Esophagus muscularis mucosa (tissue), 4 donors: ENCODE results near the gene NRGN. TPM values are rescaled to one million over a fixed set of nuclear protein-coding genes. Genes with fewer than 3 reads are reported as not detected.

Experiments
- DNase-seq: peaks from one replicate; pipeline ENCODE4 v3.0.0-alpha.2; 2017; ENCODE audit errors: extremely low spot score
- H3K27ac ChIP-seq, 4 donors: fragments of 200-600 bp; sonication (generic); replicated peaks in 1 of 4; 1 replicate in 3 of 4; 2 replicates in 1 of 4; pipeline ENCODE4 v1.5.1; 2016 to 2019; ENCODE audit warnings: mild to moderate bottlenecking in 1 of 4
- H3K27me3 ChIP-seq, 4 donors: fragments of 200-600 bp; sonication (generic); one replicate each; pipeline versions ENCODE4 v1.5.1 to v1.6.0; 2016 to 2019
- H3K36me3 ChIP-seq, 4 donors: fragments of 200-600 bp; sonication (generic); one replicate each; pipeline ENCODE4 v1.5.1; 2016 to 2019
- H3K4me1 ChIP-seq, 4 donors: fragments of 200-600 bp; sonication (generic); one replicate each; pipeline ENCODE4 v1.5.1; 2016 to 2019
- H3K4me3 ChIP-seq, 4 donors: fragments of 200-600 bp; sonication (generic); 1 replicate in 2 of 4; 2 replicates in 2 of 4; pipeline ENCODE4 v1.5.1; 2016 to 2019; ENCODE audit warnings: mild to moderate bottlenecking in 4 of 4, moderate library complexity in 1 of 4
- H3K9me3 ChIP-seq, 4 donors: fragments of 200-600 bp; sonication (generic); 1 replicate in 3 of 4; 2 replicates in 1 of 4; pipeline ENCODE4 v1.5.1; 2016 to 2019
- CTCF ChIP-seq, 3 experiments: fragments of 200-600 bp in 2 of 3; fragments of 450-650 bp in 1 of 3; sonication (generic) in 2 of 3; IDR thresholded peaks; one replicate each; pipeline ENCODE4 v1.5.1; 2017 to 2019; ENCODE audit warnings: antibody characterized with exemption in 3 of 3, mild to moderate bottlenecking in 2 of 3, moderate library complexity in 1 of 3
- EP300 ChIP-seq: sonication (generic); formaldehyde crosslinking; IDR thresholded peaks from one replicate; pipeline ENCODE4 v1.6.1; 2017; ENCODE audit warnings: antibody characterized with exemption
- POLR2A ChIP-seq: fragments of 450-650 bp; IDR thresholded peaks from one replicate; pipeline ENCODE4 v1.6.1; 2017; ENCODE audit warnings: antibody characterized with exemption, moderate library complexity, mild to moderate bottlenecking, low read depth
- POLR2AphosphoS5 ChIP-seq, 2 donors: sonication (generic); formaldehyde crosslinking; IDR thresholded peaks; one replicate each; pipeline ENCODE4 v1.6.1; 2017; ENCODE audit warnings: antibody characterized with exemption in 2 of 2
- WGBS: methylation state at CpG from one replicate; pipeline ENCODE4 v1.1.5; 2018; 5-methylcytosine and 5-hydroxymethylcytosine counted together
- intact Hi-C: fragments of 100-400 bp; cut with DNase I; formaldehyde crosslinking; loops from one replicate; pipeline ENCODE4 v1.15.1; 2023
- total RNA-seq, 4 donors: library from RNA; depleted of rRNA; stranded (reverse); fragments of >200 nt; gene quantifications; one replicate each; pipeline versions ENCODE4 v1.1.0 to v1.2.1, GENCODE V29; 2016

NRGN gene
- total RNA-seq, 4 donors from 2014 or later: 1.4 to 2.3 (median 1.6) TPM

- Histone ChIP-seq H3K27me3 (peaks cover 5 to 91% (median 54%) of the 10 kb centered on the region in 4 donors), H3K4me3 (peak overlapping the region; percentile 52 to 65 (median 54))
- 5% methylated on average over 31 of the region's 53 CpGs for WGBS
Measured at GRCh38 chr11:124758355-124759265, 18.9 kb downstream of the NRGN start.

GRCh38 chr11:124759266-124760204 is 19.8 kb downstream of the NRGN start:
- H3K4me1 ChIP-seq: peaks cover 49 to 60% (median 54%) of the 10 kb centered on the region in 4 donors
- H3K27ac ChIP-seq: peak overlapping the region; percentile 69 to 82 (median 82)
- TF ChIP-seq POLR2AphosphoS5 (IDR thresholded peaks at IDR 0.05) (peak; percentile 29 to 47), EP300 (no peak), POLR2A (no peak)
- WGBS: 45% methylated on average over 41 of the region's 52 CpGs
- intact Hi-C loops: loop anchor here (5.0 kb wide), 2 partner anchors 38 to 78 kb away; no protein-coding TSS in a partner anchor
- peak overlapping the region; percentile 52 to 65 (median 54) for H3K4me3 ChIP-seq
- DNase-seq: peak; percentile 89
- no peaks in the 10 kb centered on the region for H3K9me3 ChIP-seq
- H3K36me3 ChIP-seq: peaks cover 0 to 26% (median 0%) of the 10 kb centered on the region in 4 donors
- peaks cover 5 to 82% (median 54%) of the 10 kb centered on the region in 4 donors for H3K27me3 ChIP-seq

More at GRCh38 chr11:124758355-124759265, 18.9 kb downstream of the NRGN start:
- peaks cover 49 to 55% (median 55%) of the 10 kb centered on the region in 4 donors for H3K4me1 ChIP-seq
- DNase-seq: peak; percentile 96
- H3K36me3 ChIP-seq: peaks cover 0 to 35% (median 2%) of the 10 kb centered on the region in 4 donors
- no peak for TF ChIP-seq EP300
- TF ChIP-seq CTCF (IDR thresholded peaks at IDR 0.05): peak; percentile 65 to 75 (median 67)
- TF ChIP-seq POLR2AphosphoS5 (IDR thresholded peaks at IDR 0.05): peak in 1 of 2 donors; percentile 24
- no peaks in the 10 kb centered on the region for H3K9me3 ChIP-seq
- intact Hi-C loops: no loop called here
- H3K27ac ChIP-seq: peak overlapping the region; percentile 35 to 82 (median 62)

GRCh38 chr11:124760205-124760652 is 20.5 kb downstream of the NRGN start:
- H3K4me3 ChIP-seq: peak overlapping the region; percentile 52 to 65 (median 54)
- H3K9me3 ChIP-seq: no peaks in the 10 kb centered on the region
- WGBS: 31% methylated on average over 15 of the region's 25 CpGs
- TF ChIP-seq EP300 (no peak), POLR2AphosphoS5 (IDR thresholded peaks at IDR 0.05) (no peak), POLR2A (no peak), CTCF (IDR thresholded peaks at IDR 0.05) (no peak)
- peaks cover 0 to 33% (median under 1%) of the 10 kb centered on the region in 4 donors for H3K36me3 ChIP-seq
- peaks cover 5 to 77% (median 54%) of the 10 kb centered on the region in 4 donors for H3K27me3 ChIP-seq
- intact Hi-C loops: loop anchor here (5.0 kb wide), 2 partner anchors 37 to 77 kb away; no protein-coding TSS in a partner anchor
- peaks cover 43 to 60% (median 52%) of the 10 kb centered on the region in 4 donors for H3K4me1 ChIP-seq
- peak; percentile 70 for DNase-seq
- H3K27ac ChIP-seq: peak overlapping the region; percentile 69 to 82 (median 82)

GRCh38 chr11:124760806-124761205 is 21.1 kb downstream of the NRGN start:
- Histone ChIP-seq H3K4me1 (peaks cover 43 to 60% (median 52%) of the 10 kb centered on the region in 4 donors), H3K27ac (peak overlapping the region; percentile 69 to 82 (median 82)), H3K4me3 (peak overlapping the region; percentile 52 to 65 (median 54)), H3K27me3 (peaks cover 5 to 73% (median 54%) of the 10 kb centered on the region in 4 donors), H3K9me3 (no peaks in the 10 kb centered on the region), H3K36me3 (peaks cover 0 to 35% (median 4%) of the 10 kb centered on the region in 4 donors)
- intact Hi-C loops: loop anchor here (5.0 kb wide), 2 partner anchors 36 to 76 kb away; no protein-coding TSS in a partner anchor
- no peak for TF ChIP-seq CTCF (IDR thresholded peaks at IDR 0.05)
- TF ChIP-seq POLR2A: no peak
- TF ChIP-seq POLR2AphosphoS5 (IDR thresholded peaks at IDR 0.05): no peak
- TF ChIP-seq EP300: no peak
- WGBS: 75% methylated on average over 3 of the region's 3 CpGs
- peak; percentile 84 for DNase-seq
